Lower leg skin (tissue), 3 donors: ENCODE results near the gene TMEM109.

ENCODE experiments used
- CTCF ChIP-seq, 3 donors: fragments of 450-650 bp; IDR thresholded peaks; one replicate each; pipeline ENCODE4 v1.5.1; 2016; ENCODE audit warnings: antibody characterized with exemption in 3 of 3, mild to moderate bottlenecking in 3 of 3, moderate library complexity in 2 of 3
- POLR2A ChIP-seq, 2 donors: fragments of 450-650 bp; IDR thresholded peaks; one replicate each; pipeline ENCODE4 v1.6.1; 2016 to 2017; ENCODE audit warnings: antibody characterized with exemption in 2 of 2, mild to moderate bottlenecking in 1 of 2, moderate library complexity in 1 of 2

GRCh38 chr11:60870733-60871377 is 43.1 kb upstream of the TMEM109 start:
- TF ChIP-seq CTCF (IDR thresholded peaks at IDR 0.05) (no peak), POLR2A (IDR thresholded peaks at IDR 0.05) (no peak)
